HepG2 (cell line): ENCODE results near the gene CHN1. TPM values are rescaled to one million over a fixed set of nuclear protein-coding genes. Genes with fewer than 3 reads are reported as not detected.

ENCODE experiments used
- ATAC-seq: fragments of 200-7000 bp; cut with Tn5 transposase; 3 replicates; pipeline ENCODE4 v1.9.1; 2020; ENCODE audit warnings: mild to moderate bottlenecking, moderate library complexity
- BruUV-seq: library from RNA; stranded (reverse); fragments of 400-500 nt; replicated peaks from 2 replicates; lab custom pipeline; 2021; lab: Mats Ljungman, UMichigan
- CTCF ChIA-PET: fragments of 300-600 bp; formaldehyde crosslinking; extraction: SDS; loops from one replicate; lab custom pipeline; 2021; ENCODE audit warnings: low total read pairs, inconsistent platforms, low intra/inter-chr PET ratio; lab: Yijun Ruan, JAX
- POLR2A ChIA-PET: fragments of 350-600 bp; sonication (Branson Sonifier 250); formaldehyde crosslinking; loops from one replicate; lab custom pipeline; 2020; ENCODE audit warnings: antibody characterized with exemption, inconsistent platforms; lab: Yijun Ruan, JAX
- DNase-seq: peaks from one replicate; pipeline ENCODE4 v3.0.0-alpha.2; 2015; ENCODE audit warnings: low spot score
- FAIRE-seq: peaks from 3 replicates; lab custom pipeline; 2011; peaks lifted over from hg19 to GRCh38; lab: Jason Lieb, UNC
- H2AFZ ChIP-seq: one replicate; pipeline ENCODE4 v1.6.1; 2011; ENCODE audit warnings: low read length, inconsistent platforms
- H3K27ac ChIP-seq: fragments of 300-600 bp; 3 replicates; pipeline ENCODE4 v1.8.0; 2011; ENCODE audit warnings: mixed run types, mild to moderate bottlenecking, mixed read lengths, low read length, inconsistent platforms; ENCODE audit not compliant: insufficient read depth; ENCODE audit errors: extremely low read length
- H3K27me3 ChIP-seq, 2 experiments: fragments of 200-600 bp in 1 of 2; 2 replicates in 1 of 2; 3 replicates in 1 of 2; pipeline versions ENCODE4 v1.6.0 to v1.8.0; 2011; ENCODE audit warnings: low read length in 2 of 2, mild to moderate bottlenecking in 2 of 2, moderate library complexity in 2 of 2, inconsistent platforms in 1 of 2; ENCODE audit not compliant: insufficient read depth in 2 of 2, control insufficient read depth in 1 of 2
- H3K36me3 ChIP-seq, 2 experiments: fragments of 200-600 bp in 1 of 2; replicated peaks in 1 of 2; 2 replicates in 1 of 2; 3 replicates in 1 of 2; pipeline versions ENCODE4 v1.5.1 to v1.8.0; 2011; ENCODE audit warnings: low read length in 2 of 2, inconsistent platforms in 1 of 2; ENCODE audit not compliant: insufficient read depth in 2 of 2, control insufficient read depth in 1 of 2
- H3K4me1 ChIP-seq: 2 replicates; pipeline ENCODE4 v1.5.1; 2012; ENCODE audit warnings: low read length, inconsistent platforms; ENCODE audit not compliant: insufficient read depth
- H3K4me2 ChIP-seq: 2 replicates; pipeline ENCODE4 v1.6.0; 2011; ENCODE audit warnings: low read depth, low read length, inconsistent platforms
- H3K4me3 ChIP-seq, 3 experiments: fragments of 200-600 bp in 1 of 3; sonication (generic), shearing (Covaris generic) in 1 of 3; replicated peaks in 1 of 3; 2 replicates each; pipeline ENCODE4 v1.5.1; 2011 to 2016; ENCODE audit warnings: low read length in 3 of 3, inconsistent platforms in 2 of 3, low read depth in 2 of 3, mild to moderate bottlenecking in 2 of 3, control low read depth in 1 of 3, mixed read lengths in 1 of 3; ENCODE audit not compliant: insufficient read depth in 1 of 3
- H3K79me2 ChIP-seq: one replicate; pipeline ENCODE4 v1.6.1; 2011; ENCODE audit warnings: low read length, inconsistent platforms; ENCODE audit not compliant: insufficient read depth
- H3K9ac ChIP-seq: 2 replicates; pipeline ENCODE4 v1.6.0; 2011; ENCODE audit warnings: mild to moderate bottlenecking, low read depth, low read length, inconsistent platforms; ENCODE audit not compliant: insufficient read depth
- H3K9me3 ChIP-seq: 2 replicates; pipeline ENCODE4 v1.5.1; 2012; ENCODE audit warnings: mild to moderate bottlenecking, low read length
- H4K20me1 ChIP-seq: 2 replicates; pipeline ENCODE4 v1.6.0; 2011; ENCODE audit warnings: inconsistent platforms, mild to moderate bottlenecking, low read length, moderate library complexity; ENCODE audit not compliant: insufficient read depth
- CCAR2 ChIP-seq: fragments of 200-400 bp; formaldehyde crosslinking; optimal IDR thresholded peaks from 2 replicates; pipeline ENCODE3; 2018; ENCODE audit warnings: low read depth, mild to moderate bottlenecking, low read length, moderate library complexity
- FOXJ3 ChIP-seq: sonication (generic); formaldehyde crosslinking; IDR thresholded peaks from 2 replicates; pipeline ENCODE4 v1.4.0; 2020; ENCODE audit warnings: missing genetic modification reagents, mild to moderate bottlenecking, borderline replicate concordance
- GTF2F1 ChIP-seq: fragments of 150-350 bp; IDR thresholded peaks from 2 replicates; pipeline ENCODE4 v1.6.1; 2014; ENCODE audit warnings: low read length
- NAIF1 ChIP-seq: sonication (generic); formaldehyde crosslinking; IDR thresholded peaks from 2 replicates; pipeline ENCODE4 v1.5.0; 2020; ENCODE audit warnings: mild to moderate bottlenecking, missing genetic modification reagents, borderline replicate concordance
- NFKB2 ChIP-seq: sonication (generic); formaldehyde crosslinking; IDR thresholded peaks from 2 replicates; pipeline ENCODE4 v1.4.0; 2020; ENCODE audit warnings: missing genetic modification reagents, borderline replicate concordance
- SAP130 ChIP-seq: IDR thresholded peaks from 2 replicates; pipeline ENCODE4 v1.6.1; 2016; ENCODE audit warnings: low read depth
- ZNF331 ChIP-seq: sonication (generic); formaldehyde crosslinking; IDR thresholded peaks from 2 replicates; pipeline ENCODE4 v1.4.0; 2020; ENCODE audit warnings: missing genetic modification reagents
- WGBS: methylation state at CpG from one replicate; pipeline ENCODE4 v1.1.6; 2017; ENCODE audit warnings: low lambda C conversion rate; 5-methylcytosine and 5-hydroxymethylcytosine counted together
- in situ Hi-C: cut with HindIII; loops from 2 replicates; pipeline ENCODE4 v1.10.0; 2017; ENCODE audit warnings: low pct_unique_long_range_greater_than_20kb; ENCODE audit not compliant: extremely low pct_ligation_motif_present
- intact Hi-C: fragments of 100-400 bp; cut with micrococcal nuclease; formaldehyde crosslinking; loops from one replicate; pipeline ENCODE4 v1.10.0; 2022; ENCODE audit not compliant: unreplicated experiment
- polyA plus RNA-seq, 8 experiments: library from polyadenylated mRNA; depleted of rRNA in 3 of 8; stranded (reverse) in 7 of 8; unstranded in 1 of 8; fragments of >200 nt; fragmentation: Illumina TruSeq in 4 of 8; extraction: Trizol in 4 of 8; gene quantifications; 2 replicates each; pipeline versions ENCODE4 v1.2.1 to v1.2.3, GENCODE V29; 2011 to 2016; ENCODE audit warnings: low read depth in 4 of 8, missing spikeins in 1 of 8, mixed read lengths in 1 of 8; ENCODE audit not compliant: insufficient read depth in 1 of 8
- total RNA-seq, 5 experiments: library from RNA; depleted of rRNA; stranded (reverse); fragments of >200 nt; fragmentation: Illumina TruSeq; extraction: Trizol; gene quantifications; 2 replicates each; pipeline ENCODE4 v1.2.3, GENCODE V29; 2016; ENCODE audit warnings: low read depth in 1 of 5
- TF ChIP-seq, protein P1 (sequence below): sonication (generic); formaldehyde crosslinking; IDR thresholded peaks from 2 replicates; pipeline ENCODE4 v1.4.0; 2020; ENCODE audit warnings: mild to moderate bottlenecking, missing genetic modification reagents
- TF ChIP-seq, protein P2 (sequence below): sonication (generic); formaldehyde crosslinking; IDR thresholded peaks from 2 replicates; pipeline ENCODE4 v1.4.0; 2020; ENCODE audit warnings: missing genetic modification reagents

CHN1 gene
- total and polyA plus RNA-seq, 2 of the 13 experiments (the other 11 are each of a cell fraction or from before 2014, with no cell fraction given), result 2.8 to 3.5 TPM

DNA sequence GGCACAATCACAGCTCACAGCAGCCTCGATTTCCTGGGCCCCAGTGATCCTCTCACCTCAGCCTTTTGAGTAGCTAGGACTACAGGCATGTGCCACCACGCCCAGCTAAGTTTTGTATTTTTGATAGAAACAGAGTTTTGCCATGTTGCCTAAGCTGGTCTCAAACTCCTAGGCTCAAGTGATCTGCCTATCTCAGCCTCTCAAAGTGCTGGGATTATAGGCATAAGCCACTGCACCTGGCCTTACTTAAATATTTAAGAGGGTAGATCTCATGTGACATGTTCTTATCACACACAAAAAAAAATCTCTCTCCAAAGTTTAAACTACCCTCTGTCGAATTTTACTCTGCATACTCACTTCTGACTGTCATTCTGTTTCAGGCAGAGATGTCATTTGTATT lies 165.5 kb downstream of the CHN1 start (continued):
- TF ChIP-seq ZNF331 (CRISPR knock-in tag) (no peak), GTF2F1 (no peak), NFKB2 (CRISPR knock-in tag) (no peak)
- TF ChIP-seq, protein P1, sequence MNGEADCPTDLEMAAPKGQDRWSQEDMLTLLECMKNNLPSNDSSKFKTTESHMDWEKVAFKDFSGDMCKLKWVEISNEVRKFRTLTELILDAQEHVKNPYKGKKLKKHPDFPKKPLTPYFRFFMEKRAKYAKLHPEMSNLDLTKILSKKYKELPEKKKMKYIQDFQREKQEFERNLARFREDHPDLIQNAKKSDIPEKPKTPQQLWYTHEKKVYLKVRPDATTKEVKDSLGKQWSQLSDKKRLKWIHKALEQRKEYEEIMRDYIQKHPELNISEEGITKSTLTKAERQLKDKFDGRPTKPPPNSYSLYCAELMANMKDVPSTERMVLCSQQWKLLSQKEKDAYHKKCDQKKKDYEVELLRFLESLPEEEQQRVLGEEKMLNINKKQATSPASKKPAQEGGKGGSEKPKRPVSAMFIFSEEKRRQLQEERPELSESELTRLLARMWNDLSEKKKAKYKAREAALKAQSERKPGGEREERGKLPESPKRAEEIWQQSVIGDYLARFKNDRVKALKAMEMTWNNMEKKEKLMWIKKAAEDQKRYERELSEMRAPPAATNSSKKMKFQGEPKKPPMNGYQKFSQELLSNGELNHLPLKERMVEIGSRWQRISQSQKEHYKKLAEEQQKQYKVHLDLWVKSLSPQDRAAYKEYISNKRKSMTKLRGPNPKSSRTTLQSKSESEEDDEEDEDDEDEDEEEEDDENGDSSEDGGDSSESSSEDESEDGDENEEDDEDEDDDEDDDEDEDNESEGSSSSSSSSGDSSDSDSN (CRISPR knock-in tag), result no peak
- TF ChIP-seq, protein P2, sequence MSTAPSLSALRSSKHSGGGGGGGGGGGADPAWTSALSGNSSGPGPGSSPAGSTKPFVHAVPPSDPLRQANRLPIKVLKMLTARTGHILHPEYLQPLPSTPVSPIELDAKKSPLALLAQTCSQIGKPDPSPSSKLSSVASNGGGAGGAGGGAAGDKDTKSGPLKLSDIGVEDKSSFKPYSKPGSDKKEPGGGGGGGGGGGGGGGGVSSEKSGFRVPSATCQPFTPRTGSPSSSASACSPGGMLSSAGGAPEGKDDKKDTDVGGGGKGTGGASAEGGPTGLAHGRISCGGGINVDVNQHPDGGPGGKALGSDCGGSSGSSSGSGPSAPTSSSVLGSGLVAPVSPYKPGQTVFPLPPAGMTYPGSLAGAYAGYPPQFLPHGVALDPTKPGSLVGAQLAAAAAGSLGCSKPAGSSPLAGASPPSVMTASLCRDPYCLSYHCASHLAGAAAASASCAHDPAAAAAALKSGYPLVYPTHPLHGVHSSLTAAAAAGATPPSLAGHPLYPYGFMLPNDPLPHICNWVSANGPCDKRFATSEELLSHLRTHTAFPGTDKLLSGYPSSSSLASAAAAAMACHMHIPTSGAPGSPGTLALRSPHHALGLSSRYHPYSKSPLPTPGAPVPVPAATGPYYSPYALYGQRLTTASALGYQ (CRISPR knock-in tag), result no peak
- TF ChIP-seq, all 625 proteins: peak for 0

DNA sequence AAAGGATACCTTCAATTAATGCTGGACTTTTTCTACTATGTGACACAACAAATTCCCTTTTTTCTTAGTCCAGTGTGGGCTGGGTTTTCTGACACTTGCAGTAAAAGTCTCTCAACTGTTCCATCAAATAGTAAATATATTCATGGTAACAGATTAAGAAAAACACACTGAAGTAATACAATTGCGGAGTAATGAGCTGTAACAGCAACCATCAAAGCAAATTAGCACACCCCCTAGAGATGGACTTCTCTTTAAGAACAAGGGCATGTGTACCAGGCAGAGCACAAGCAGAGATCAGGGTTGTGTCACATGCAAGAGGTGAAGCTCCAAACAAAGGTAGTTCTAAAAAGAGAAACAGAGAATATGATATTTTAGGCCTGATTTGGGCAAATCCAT lies 168.2 kb downstream of the CHN1 start:
- Histone ChIP-seq H3K9ac (no peak overlapping the region), H4K20me1 (no peaks in the 10 kb centered on the region), H3K36me3 (no peaks in the 10 kb centered on the region), H3K4me1 (no peaks in the 10 kb centered on the region), H2AFZ (no peak overlapping the region), H3K4me3 (no peak overlapping the region), H3K4me2 (no peak overlapping the region), H3K27me3 (0 out of 5 replicates have a peak, but pooled peaks cover 0 to 4% of the 10 kb centered on the region in 2 experiments), H3K9me3 (no peaks in the 10 kb centered on the region), H3K79me2 (no peaks in the 10 kb centered on the region), H3K27ac (no peak overlapping the region)
- ChIA-PET POLR2A (no interaction called here), CTCF (no interaction called here)
- WGBS, result 50% methylated on average over 1 of the region's 1 CpG
- in situ Hi-C loops, result no loop called here
- FAIRE-seq (no peak), DNase-seq (no peak), ATAC-seq (no peak)
- TF ChIP-seq FOXJ3 (CRISPR knock-in tag), result no peak
- no peak for TF ChIP-seq CCAR2
- TF ChIP-seq NAIF1 (CRISPR knock-in tag), result no peak
- TF ChIP-seq SAP130 (CRISPR knock-in tag), result no peak
- intact Hi-C loops, result no loop called here
- BruUV-seq, result no TSS peak
